ENCODE results near the gene EIF4EBP2.
A peak's percentile ranks its signal among the peaks of the same experiment; 100 is the strongest.

EIF4EBP2 gene, protein sequence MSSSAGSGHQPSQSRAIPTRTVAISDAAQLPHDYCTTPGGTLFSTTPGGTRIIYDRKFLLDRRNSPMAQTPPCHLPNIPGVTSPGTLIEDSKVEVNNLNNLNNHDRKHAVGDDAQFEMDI

DNA sequence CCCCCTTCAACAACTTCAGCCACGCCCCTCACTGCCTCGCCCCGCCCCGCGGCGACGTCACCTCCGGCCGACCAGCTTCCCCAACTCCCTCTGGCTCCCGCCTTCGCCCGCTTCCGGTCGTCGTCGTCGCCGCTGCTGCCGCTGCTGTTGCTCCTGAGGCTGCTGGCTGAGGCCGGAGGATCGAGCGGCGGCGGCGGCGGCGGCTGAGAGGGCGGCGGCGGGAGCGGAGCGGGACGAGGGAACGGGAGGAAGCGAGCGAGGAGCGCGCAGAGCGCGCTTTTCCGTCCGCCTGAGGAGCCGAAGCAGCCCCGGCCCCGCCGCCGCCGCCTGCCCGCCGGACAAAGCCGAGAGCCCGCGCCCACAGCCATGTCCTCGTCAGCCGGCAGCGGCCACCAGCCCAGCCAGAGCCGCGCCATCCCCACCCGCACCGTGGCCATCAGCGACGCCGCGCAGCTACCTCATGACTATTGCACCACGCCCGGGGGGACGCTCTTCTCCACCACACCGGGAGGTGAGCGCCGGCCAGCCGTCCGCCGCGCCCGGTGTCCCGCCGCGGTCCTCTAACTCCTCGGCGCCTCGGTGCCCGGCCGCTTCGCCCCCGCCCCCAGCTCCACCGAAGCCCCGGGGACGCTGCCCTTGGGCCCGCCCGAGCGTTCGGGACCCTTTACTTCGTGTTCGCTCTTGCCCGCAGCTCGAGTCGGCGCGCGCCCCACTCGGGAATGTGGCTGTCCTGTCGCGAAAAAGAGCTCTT is at the start of gene EIF4EBP2:
Gene EIF4EBP2, plus strand, starts transcription at position 110 of the 751 bp plus-strand sequence. Its CDS starts 257 bp downstream, at position 367.
- DNase-seq = peak; percentile 91

DNA sequence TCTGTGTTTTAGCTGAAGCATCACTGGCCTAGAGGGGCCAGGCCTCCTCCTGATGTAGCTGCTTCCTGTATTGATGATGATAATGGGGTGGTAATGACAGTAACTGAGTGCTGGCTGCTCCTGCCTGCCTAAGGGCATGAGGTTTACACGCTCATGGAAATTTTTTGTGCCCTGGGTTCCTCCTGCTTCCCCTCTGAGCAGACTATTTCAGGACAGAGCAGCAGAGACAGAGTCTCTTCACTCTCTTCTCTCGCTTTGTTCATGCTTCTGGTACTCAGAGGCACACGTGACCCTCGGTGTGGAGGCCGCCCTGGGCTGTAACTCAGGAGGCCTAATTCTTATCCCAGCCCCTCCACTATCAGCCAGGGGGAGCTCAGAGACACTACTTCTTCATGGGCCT is 49.4 kb upstream of the EIF4EBP2 start:
- no peak for DNase-seq

DNA sequence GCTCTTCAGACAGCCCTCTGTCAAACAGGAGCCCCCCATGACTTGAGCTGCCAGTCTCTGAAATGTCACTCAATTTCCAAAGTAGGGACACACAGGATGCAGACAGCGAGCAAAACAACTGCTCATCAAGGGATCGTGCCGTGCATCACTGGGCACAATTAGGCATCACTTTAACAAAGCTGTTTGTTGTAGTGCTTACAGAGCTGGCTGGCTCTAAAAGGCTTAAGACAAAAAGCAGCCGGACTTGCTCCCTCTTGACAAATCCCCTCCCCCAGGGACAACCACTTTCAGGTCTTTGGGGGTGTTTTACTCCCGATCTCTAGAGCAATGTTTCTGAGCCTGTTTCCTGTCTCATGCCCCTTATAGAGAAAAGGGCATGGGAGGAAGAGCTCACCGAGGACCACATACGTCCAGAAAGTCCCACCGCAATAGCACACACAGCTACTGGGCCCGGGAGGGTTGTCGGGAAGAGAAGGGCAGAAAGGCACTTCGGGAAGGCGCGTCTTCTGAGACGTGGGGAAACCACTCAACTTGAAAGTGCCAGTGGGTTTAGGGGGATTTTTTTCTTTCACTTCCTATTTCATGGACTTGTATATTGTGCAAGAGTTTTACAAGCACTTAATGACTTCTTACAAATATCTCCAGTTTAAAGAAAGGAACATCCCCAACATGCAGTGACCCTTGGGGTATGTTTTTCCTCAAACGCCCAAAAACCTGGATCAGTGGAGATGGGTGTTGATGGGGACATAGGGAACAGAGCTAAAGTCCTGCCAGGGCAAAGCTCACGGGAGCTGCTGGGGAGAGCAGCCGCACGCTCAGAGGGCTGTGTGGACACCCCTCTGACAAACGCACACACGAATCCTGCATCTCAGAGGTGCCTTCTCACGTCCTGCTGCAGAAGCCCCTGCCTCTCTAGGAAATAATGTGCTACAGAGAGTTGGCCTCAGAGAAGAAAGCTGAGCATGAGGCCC is 48.6 kb upstream of the EIF4EBP2 start:
- DNase-seq = no peak

DNA sequence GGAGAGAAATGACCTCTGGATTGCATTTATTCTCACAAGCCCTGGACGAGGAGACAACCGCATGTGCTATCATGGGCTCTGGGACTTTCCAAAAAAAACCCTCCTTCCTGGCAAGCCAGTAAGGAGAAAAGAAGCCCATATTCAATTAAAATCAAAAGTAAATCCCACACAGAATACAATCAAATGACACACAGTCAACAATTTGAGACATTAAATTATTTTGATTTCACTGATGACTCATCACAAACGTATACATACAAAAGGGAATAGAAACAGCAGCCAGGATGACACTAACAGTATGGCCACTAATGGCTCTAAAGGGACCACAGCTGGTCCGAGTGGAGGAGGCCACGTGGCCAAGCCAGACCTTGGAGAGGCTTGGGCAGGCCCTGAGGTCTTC is 46.4 kb upstream of the EIF4EBP2 start:
- DNase-seq = no peak

DNA sequence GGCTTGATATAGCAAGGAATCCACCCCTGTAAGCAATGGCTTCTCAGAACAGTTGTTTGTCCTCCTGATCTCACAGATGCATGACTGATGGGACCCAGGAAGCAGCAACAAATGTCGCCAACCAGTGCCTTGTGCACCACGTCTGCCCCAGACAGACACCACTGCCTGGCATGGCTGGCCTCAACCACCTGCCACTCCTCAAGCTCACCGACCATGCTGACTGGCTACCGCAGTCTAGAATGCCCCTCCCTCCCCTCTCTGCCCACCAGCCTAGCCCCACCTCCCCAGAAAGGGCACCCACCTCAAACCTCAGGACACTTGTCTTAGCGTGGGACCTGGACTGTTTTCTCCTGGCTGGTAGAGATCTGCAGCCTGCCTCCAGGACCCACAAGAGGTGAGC is 45.5 kb upstream of the EIF4EBP2 start:
- no peak for DNase-seq

DNA sequence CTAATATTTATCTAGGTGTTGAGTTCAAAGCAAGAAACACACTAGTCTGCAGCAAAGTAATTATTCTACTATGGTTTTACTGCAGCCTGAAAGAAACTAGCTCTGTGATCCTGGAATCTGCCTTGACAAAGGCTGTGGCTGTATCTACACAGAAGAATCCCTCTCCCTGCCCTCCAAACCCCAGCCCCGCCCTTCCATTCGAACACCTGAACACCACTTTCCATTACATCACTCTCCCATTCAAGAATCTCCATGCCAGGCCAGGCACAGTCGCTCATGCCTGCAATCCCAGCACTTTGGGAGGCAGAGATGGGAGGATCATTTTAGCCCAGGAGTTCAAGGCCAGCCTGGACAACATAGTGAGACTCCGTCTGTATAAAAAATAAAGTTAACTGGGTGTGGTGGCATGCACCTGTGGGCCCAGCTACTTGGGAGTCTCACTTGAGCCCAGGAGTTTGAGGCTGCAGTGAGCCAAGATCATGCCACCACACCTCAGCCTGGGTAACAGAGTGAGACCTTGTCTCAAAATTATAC is 44.9 kb upstream of the EIF4EBP2 start:
- DNase-seq = no peak

DNA sequence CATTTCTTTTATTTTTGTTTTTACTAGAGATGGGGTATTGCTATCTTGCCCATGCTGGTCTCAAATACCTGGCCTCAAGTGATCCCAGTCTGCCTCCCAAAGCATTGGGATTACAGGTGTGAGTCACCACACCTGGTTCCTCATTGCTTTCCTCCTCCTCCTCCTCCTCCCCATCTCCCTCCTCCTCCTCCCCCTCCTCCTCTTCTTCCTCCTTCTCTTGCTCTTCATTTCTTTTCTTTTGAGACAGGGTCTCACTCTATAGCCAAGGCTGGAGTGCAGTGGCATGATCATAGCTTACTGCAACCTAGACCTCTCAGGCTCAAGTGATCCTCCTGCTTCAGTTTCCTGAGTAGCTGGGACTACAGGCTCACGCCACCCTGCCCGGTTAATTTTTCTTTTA is 43.7 kb upstream of the EIF4EBP2 start:
- DNase-seq = no peak

DNA sequence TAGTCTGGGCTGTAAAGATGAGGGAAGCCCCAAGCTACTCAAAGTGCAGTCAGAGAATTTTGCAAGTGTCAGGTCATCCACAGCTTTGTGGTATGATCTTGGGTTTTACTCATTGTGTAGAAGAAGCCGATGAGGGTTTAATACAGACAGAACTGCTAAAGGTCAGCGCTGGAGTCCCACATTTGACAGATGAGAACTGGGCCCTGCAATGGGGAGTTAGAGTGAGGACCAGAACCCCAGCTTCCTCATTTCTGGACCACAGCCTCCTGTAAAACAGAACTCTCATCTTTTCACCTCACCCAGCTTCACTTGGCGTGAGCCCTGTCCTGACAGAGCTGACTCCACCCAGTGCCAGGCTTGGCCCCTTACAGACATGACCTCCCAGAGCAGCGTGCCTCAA is 41.6 kb upstream of the EIF4EBP2 start:
- DNase-seq = no peak

- DNase-seq = no peak
Observed at GRCh38 chr10:70363292-70363691, 40.7 kb upstream of the EIF4EBP2 start.

DNA sequence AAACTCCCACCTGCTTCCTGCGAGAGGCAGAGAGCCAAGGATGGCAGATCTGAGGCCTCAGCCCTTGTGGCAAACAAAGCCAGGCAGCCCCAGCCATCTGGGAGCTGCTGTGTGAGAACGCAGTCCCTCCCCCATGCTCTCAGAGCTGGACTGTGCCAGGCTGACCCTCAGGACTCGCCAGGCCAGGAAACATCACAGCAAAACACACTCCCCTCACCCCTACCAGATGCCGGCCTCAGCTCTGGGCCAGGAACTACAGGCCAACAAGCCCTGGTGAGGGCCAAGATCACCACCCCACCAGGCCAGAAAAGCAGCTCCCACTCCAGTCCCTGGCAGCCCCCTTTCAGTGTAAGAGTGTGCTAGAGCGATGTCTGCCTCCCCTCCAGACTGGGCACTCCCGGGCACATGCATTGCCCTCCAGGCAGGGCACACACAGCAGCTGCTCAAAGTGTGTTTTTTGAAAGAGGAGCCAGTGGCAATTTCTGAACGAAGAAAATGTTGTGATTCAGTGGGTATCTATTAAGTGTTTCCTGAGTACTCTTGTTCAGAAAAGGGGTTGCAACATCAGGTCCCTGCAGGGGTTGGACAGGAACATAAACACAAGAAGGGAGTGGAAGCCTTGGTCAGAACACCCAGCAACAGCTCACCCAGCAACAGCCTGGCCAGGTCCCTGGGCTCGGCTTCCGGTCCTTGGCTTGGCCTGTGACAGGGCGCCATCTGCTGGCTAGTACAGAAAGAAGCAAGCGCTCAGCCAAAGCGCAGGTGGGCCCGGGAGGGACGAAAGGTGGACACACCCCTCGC is 39.8 kb upstream of the EIF4EBP2 start:
- DNase-seq = peak; percentile 75

DNA sequence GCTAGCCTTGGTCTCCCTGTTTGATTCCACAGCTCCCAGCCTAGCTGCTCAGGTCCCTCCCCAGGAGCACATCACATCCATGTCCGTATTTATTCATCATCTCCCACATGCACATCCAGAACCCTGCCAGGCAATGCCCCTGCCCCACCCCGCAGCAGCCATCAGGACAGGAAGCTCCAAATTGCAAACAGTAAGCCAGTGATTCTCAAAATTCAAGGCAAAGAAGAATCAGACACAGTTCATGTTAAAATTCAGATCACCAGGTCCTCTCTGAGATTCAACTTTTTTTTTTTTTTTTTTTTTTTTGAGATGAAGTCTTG is 39.2 kb upstream of the EIF4EBP2 start:
- no peak for DNase-seq

DNA sequence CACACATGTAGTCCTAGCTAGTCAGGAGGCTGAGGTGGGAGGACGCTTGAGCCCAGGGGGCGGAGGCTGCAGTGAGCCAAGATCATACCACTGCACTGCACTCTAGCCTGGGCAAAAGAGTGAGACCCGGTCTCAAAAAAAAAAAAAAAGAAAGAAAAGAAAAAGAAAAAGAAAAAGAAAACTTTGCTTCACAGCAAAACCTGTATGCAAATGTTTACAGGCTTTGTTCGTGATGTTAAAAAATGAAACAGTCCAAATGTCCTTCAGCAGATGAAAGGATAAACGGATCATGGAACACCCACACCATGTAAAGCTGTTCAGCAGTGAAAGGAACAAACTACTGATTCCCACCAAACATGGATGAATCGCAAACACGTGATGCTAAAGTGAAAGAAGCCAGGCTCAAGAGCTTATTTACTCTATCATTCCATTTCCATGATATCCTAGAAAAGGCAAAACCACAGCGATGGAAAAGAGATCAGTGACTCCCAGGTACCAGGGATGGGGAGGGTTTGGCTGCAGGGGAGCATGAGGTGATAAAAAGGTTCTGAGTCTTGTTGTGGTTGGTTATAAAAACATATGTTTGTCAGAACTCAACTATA is 36.6 kb upstream of the EIF4EBP2 start:
- DNase-seq = no peak

DNA sequence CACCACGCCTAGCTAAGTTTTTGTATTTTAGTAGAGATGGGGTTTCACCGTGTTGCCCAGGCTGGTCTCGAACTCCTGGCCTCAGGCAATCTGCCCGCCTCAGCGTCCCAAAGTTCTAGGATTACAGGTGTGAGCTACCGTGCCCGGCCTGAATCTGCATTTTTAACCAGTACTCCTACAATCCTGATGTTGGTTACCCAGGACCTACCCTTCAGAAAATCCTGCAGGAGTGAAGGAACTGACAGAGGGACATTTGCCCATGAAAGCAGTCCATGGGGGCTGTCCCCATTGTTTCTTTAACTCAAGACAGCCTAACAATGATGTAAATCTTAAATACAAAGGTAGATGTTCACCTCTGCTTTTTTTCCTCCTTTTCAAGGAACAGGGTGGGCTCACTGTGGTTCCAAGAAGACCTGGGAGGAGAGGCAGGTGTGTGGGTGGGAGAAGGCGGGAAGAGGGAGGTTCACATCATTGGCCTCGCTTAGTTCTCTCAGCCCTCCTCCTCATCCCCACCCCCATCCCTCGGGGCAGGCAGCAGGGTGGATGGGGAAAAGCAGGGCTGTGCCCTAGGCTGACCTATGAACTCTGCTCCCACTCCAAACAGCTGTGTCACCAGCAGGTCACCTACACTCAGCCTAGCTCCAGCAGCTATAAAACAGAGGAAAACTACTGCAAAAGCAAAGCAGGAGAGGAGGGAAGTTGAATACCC is 35.0 kb upstream of the EIF4EBP2 start:
- DNase-seq = no peak

GRCh38 chr10:70369498-70370018 is 34.4 kb upstream of the EIF4EBP2 start:
- no peak for DNase-seq

DNA sequence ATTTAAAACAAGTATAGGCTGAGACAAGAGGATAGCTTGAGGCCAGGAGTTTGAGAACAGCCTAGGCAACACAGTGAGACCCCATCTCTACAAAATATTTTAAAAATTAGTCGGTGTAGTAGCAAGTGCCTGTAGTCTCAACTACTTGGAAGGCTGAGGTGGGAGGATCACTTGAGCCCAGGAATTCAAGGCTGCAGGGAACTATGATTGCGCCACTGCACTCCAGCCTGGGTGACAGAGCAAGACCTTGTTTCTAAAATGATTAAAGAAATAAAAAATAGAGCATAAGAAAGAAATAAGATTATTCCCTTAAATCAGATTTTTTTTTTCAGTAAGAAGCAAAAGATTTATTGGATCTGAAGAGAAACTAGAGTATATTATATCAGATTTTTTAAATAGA is 33.2 kb upstream of the EIF4EBP2 start:
- no peak for DNase-seq

- no peak for DNase-seq
Observed at GRCh38 chr10:70371846-70372245, 32.1 kb upstream of the EIF4EBP2 start.

DNA sequence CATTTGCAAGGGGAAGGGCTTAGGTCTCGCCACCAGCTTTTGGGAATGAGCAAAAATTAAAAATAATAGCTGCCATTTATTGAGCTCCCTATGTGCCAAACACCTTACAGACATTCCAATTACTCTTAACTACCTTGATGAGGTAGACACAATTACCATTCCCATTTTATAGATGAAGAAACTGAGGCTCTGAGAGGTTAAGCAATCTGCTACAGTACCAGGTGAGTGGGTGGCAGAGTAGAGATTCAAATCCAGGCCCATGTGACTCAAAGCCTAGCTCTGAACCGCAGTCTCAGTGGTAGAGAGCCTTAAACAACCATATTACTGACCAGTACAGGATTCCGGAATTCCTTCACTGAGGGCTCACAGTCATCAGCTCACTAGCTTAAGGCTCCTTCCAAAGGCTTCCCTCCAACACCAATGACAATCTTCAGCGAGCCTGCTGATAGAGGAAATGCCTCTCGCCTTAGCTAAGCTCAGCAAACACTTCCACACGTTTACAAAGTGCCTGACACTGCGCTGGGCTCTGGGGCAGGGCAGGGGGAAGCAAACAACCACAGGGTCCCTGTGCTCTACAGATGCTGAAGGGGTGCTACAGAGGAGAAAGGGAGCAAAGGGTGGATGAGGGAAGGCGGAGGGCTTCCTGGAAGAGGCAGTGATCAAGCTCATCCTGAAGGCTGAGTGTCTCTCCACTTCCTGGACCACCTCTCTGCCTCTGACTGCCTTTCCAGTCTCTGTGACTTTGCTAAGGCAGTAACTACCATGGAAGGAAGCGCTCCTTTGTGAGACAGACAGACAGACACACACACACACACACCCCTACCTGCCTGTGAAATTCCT is 28.9 kb upstream of the EIF4EBP2 start:
- no peak for DNase-seq

GRCh38 chr10:70376436-70377378 is 27.2 kb upstream of the EIF4EBP2 start:
- no peak for DNase-seq

DNA sequence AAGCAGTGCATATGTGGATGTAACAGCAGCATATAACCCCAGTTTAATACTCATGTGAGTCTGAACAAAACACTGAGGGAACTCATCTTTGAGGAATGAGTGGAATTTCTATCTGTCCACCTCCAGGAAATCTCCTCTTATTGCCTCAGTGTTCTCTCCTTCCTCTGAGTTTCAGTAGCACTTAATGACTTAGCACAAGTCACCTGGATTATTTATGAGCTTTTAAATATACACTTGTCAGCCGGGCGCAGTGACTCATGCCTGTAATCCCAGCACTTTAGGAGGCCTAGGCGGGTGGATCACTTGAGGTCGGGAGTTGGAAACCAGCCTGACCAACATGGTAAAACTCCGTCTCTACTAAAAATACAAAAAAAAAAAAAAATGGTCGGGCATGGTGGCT is 25.8 kb upstream of the EIF4EBP2 start:
- DNase-seq = no peak
